K562 (cell line): ENCODE data around the gene DCAF5.

Source experiments
- NEUROD1 ChIP-seq: fragments of 150-350 bp; IDR thresholded peaks from 2 replicates; pipeline ENCODE4 v1.6.1; 2014; ENCODE audit warnings: borderline replicate concordance, low read length, low read depth; ENCODE audit not compliant: partially characterized antibody
- RBM22 ChIP-seq: fragments of 200-400 bp; formaldehyde crosslinking; IDR thresholded peaks from 2 replicates; pipeline ENCODE4 v1.6.1; 2018; ENCODE audit warnings: low read length, low read depth; ENCODE audit not compliant: poor library complexity, severe bottlenecking

DNA sequence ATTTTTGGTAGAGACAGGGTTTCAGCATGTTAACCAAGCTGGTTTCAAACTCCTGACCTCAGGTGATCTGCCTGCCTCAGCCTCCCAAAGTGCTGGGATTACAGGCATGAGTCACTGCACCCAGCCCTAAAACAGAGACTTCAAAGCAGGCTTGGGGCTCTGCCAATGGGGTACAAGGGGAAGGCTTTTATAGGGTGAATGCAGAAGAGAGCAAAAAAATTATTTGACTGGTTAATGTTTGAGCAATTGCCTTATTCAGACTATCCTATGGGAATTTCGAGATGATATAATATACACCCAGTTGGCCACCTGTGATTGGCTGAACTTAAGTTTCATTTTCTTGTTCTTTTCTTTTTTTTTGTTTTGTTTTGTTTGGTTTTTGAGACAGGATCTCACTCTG, 142.3 kb downstream of the DCAF5 start:
- TF ChIP-seq RBM22, result no peak
- no peak for TF ChIP-seq NEUROD1
